Measurements from ENCODE around the gene VCAN.

The VCAN gene

DNA sequence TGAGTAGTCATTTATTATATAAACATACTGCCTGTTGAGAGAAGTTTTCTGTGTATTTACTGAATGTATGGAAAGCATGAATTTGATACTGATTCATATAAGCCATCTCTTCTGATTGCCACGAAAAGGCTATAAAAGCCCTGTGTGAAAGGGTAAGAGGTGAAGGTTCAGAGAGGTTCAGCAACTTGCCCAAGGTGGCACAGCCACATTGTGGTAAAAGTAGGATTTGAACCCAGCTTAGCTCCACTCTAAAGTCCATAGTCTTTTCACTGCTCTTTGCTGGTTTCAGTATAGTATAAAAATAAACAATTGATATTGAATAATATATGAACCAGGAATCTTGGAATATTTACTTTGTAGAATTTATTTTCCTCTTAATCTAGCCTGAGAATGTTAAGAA, 71.3 kb downstream of the VCAN start:
- no peak for DNase-seq

DNA sequence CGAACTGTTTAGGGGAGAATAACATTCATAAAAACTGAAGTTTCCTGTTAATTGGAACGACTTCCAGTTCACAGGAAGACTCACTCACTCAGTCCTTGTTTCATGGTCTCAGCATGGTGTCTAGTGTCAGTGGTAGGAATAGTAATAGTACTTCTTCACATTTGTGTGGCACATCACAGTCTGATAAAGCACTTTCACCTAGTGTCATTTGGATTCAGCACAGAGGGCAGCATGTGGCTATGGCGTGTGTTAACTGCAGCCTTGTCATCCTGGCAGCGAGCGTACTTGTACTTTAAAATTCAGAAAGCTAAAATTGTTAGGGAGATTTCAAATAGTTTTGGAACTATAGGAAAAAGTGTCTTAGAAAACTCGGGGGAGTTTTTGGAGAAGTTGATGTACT, 72.4 kb downstream of the VCAN start:
- DNase-seq = no peak

DNA sequence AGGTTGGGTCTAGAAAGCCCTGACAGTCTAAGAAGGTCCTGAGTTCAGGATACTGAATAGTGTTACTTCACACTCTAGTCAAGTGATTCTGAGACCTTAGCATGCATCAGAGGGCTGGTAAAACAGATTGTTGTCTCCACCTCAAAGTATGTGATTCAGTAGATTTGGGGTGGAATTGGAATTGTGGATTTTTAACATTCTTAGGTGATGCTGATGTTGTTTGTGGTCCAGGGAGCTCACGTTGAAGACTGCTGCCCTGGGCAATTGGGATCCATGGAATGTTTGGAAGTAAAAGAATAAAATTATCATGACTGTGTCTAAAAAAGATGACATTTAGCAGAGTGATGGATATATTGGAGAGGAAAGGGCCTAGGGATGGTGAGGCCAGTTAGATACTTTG, 75.6 kb downstream of the VCAN start:
- no peak for DNase-seq

DNA sequence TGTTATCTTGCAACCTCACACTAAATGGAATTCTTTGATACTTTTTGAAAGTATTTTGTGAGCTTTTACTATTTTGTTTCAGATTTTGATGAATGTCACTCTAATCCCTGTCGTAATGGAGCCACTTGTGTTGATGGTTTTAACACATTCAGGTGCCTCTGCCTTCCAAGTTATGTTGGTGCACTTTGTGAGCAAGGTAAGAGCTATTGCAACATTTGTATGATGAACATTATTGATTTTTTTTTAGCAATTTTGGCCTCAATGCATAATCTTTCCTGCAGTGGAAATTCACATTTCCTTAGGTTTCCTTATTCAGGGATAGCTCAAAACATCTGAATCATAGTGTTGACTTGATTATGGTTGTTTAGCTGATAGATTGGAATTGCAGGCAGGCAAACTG, 76.3 kb downstream of the VCAN start:
- no peak for DNase-seq

DNA sequence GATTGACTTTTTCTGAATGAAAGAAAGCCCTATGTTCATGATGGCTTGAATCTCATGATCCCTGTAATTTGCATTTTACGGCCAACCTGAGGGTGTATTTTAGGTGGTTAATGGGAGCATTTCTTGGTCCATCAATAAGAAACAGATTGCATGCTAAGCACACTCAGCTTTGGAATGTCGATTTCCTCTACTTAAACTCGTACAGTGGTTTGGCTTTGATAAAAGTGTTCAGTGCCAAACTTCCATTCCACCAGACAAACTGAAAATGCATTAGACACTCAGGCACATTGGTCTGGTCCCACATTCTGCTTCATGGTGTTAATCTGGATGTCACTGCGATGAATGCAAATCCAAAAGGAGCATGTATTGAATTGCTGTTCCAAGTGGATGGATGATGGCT, 77.0 kb downstream of the VCAN start:
- no peak for DNase-seq

GRCh38 chr5:83549076-83549475, 77.5 kb downstream of the VCAN start:
- no peak for DNase-seq

GRCh38 chr5:83549674-83550073, 78.1 kb downstream of the VCAN start:
- no peak for DNase-seq

DNA sequence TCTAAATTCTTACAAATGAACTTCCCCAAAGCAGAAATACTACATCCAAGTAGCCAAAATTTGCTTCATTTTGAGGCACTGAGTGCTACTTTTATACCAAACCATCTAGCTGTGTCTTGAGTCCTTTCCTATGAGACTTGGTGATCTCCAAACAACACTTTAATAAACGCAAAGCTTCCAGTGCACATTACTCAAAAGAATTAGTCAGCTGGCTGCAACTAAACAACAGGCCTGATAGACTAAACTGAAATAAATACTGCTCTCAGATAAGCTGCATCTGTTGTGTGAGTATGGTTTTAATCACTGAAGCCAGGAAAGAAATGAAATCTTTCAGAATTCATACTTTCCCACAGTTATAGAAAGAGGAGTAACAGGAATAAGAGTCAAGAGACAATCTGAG, 80.3 kb downstream of the VCAN start:
- no peak for DNase-seq

- DNase-seq = no peak
Observed at GRCh38 chr5:83552275-83552674, 80.7 kb downstream of the VCAN start.

DNA sequence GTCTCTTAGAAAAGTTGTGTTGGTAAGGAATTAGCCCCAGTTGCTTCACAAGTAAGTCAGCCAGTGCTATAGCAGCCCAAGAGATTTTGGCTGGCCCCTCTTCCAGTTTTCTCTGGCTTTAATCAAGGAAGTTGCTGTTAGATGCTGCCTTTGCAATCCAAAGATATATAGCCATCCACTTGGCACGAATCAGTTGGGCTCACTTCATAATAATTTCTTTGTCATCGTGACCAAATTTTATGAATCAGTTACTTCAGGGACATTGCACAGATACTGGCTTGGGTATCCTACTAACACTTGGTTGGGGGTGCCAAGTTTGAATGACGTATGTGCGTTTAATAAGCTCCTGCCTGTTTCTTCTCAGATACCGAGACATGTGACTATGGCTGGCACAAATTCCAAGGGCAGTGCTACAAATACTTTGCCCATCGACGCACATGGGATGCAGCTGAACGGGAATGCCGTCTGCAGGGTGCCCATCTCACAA, 81.5 kb downstream of the VCAN start:
- DNase-seq = no peak

- no peak for DNase-seq
Observed at GRCh38 chr5:83554133-83554532, 82.6 kb downstream of the VCAN start.

DNA sequence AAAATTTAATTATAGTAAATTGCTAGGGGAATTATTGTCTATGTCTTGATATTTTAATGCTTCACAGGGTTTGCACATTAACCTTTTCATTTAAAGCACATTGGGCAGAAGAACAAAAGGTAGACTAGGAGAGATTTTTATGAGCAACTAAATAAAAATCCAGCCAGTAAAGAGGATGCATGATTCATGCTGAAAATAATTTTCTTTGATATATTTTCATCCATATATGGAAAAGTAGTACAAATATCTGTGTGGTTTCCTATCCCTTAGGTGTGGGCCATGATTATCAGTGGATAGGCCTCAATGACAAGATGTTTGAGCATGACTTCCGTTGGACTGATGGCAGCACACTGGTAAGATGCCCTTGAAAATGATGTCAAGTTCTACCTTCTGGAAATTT, 83.1 kb downstream of the VCAN start:
- no peak for DNase-seq

GRCh38 chr5:83555263-83555662, 83.7 kb downstream of the VCAN start:
- DNase-seq = no peak

DNA sequence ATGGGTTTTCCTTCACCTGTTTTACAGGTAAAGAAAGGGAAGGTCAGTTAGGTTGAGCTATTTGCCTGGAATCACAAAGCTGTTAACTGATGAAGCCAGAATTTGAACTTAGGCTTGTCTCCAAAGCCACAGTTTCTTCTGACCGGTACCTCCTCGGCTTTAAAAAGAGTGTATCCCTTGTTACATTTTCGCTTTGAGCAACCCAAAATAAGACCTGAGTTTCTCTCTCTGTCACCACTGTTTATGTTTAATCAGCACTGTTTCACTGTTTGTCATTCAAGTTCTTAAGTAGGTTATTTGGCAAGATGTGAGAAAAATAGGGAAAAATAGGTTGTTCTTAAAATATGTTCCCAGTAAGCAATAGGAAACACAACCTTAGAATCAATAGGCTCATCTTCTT, 84.6 kb downstream of the VCAN start:
- no peak for DNase-seq

DNA sequence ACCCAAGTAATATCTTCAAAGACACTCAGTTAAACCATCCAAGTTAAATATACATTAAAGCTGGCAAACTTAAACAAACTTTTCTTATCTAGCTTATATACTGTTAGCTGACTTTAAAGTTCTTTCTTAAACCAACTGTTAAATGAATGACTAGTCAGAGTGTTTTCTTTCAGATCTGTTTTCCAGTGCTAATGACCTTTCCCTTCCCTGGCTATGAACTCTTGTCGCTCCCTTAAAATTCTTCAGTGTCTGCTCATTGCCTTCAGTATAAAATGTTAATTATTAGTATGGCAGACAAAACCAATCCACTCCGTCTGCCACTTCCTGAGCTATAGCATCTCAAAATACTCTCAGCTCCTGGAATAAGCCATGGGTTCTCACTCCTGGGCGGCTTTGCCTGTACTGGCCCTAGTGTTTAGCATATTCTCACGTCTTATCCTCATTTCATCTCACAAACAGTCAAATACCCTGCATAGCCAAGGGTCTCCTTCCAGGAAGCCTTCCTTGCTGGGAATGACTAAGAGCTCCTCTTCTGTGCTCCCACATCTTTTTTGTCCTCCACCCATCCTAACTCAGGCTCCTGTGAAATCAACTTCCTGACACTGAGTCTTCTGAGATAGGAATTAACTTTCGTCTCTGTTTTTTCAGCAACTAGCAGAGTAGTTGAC, 87.7 kb downstream of the VCAN start:
- DNase-seq = no peak

DNA sequence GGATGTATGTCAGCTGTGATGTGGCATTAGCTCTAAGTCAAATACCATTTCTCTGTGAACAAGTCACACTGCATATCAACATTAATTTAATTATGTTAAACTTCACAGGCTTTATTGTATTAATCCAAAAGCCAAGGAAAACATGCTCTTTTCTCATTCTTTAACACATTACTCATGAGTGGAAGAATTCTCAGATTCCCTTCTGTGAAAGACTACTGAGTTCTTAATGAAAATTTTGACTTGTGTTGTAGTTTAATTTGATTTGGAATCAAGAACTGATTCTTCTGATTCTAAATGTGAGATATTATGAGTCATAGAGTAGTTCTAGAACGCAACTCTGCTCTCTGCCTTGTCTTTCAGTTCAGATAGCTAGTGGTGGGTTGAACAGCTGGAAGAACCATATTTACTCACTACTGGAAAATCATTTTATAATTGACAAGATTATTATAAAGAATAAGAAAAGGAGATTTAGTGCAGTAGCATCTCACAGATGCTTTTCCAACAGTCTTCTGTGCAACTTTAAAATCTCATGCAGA, 90.6 kb downstream of the VCAN start:
- DNase-seq = no peak

DNA sequence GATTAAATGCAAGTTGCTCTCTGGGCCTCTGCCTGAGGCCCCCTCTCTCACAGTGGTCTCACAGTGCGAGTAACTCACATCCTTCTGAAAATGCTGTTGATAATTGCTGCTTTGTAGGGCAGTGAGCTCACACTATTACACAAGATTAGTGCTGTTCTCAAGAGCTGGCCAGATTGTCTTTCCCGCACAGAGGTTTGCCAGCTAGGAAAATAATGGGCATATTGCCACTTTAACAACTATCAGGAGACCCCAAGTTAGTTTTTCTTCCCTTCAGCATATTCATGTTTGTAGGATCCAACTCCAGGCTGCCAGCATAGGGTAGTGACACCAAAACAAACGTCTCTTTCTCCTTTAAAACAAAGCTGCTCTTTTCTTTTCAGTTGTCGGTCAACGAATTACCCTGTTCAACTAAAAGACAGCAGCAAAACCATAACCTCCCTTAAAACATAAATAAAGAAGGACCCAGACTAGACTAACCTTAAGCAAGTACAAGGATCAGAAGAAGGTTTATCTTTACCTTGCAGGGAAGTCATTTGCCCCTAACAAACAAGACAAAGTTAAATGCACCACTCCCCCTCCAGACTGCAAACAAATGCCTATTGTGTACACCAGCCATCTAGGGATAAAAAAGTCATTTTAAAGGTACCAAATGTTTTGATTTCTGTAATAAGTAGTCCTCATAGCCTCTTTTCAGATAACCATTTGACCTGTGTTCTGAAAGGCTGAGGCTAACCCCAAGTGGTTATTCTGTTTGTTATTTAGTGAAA, 91.4 kb downstream of the VCAN start:
- DNase-seq = no peak

- DNase-seq = no peak
Observed at GRCh38 chr5:83563631-83564030, 92.1 kb downstream of the VCAN start.

- no peak for DNase-seq
Observed at GRCh38 chr5:83564069-83564749, 92.7 kb downstream of the VCAN start.

DNA sequence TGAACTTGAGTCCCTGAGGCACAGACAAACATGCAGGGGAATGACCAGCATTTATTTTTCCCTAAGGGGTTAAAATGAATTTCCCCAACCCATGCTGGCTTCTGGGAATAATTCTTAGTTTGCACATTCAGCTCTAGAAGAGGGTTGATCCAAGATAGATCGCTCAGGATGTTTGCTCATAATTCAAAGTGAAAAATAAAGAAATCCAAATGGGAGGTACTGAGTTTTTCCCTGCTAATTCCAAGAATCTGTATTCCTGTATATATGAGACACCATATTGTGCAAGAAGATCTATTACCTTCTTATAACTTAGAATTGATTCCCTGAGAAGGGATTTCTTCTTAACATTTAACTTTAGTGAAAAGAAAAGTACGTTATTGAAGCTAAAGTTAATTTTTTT, 96.2 kb downstream of the VCAN start:
- no peak for DNase-seq

GRCh38 chr5:83568186-83568585, 96.6 kb downstream of the VCAN start:
- DNase-seq = no peak

DNA sequence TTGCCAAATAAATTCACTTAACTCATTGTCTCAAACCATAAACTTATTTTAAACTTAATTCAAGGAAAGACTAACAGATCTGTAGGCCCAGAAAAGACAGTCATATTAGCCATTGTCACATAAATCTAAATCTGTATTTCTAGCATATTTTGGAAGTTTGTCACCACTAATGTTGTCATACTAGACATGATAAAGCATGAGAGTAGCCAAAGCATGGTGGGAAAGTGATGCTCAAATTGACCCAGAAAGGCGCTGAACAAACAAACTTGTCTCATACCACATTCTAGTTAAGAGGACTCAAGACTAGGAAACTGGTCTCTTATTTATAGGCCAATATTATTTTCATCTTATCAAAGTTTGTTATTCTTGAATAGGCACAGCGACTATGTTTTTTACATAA, 99.4 kb downstream of the VCAN start:
- no peak for DNase-seq

GRCh38 chr5:83572271-83572670, 100.7 kb downstream of the VCAN start:
- no peak for DNase-seq

- DNase-seq = no peak
Observed at GRCh38 chr5:83576341-83576740, 104.8 kb downstream of the VCAN start.
